HL-60 (cell line): ENCODE data around the gene PIP5K1C.
"Not testable (repeated sequence)": the region's sequence is repeated elsewhere in the genome, so short reads cannot be mapped to it uniquely, and the experiment has no call there.

Experiments used
- CTCF ChIP-seq: IDR thresholded peaks from one replicate; pipeline ENCODE4 v1.5.1; 2011; ENCODE audit warnings: low read length, control low read depth, inconsistent platforms; ENCODE audit not compliant: insufficient read depth
- GABPA ChIP-seq: IDR thresholded peaks from 2 replicates; pipeline ENCODE4 v1.6.1; 2012; ENCODE audit warnings: low read depth
- POLR2AphosphoS5 ChIP-seq: IDR thresholded peaks from 2 replicates; pipeline ENCODE4 v1.6.1; 2012; ENCODE audit warnings: low read depth
- REST ChIP-seq: IDR thresholded peaks from 2 replicates; pipeline ENCODE4 v1.6.1; 2012; ENCODE audit warnings: low read depth; ENCODE audit not compliant: insufficient replicate concordance
- SPI1 ChIP-seq: IDR thresholded peaks from 2 replicates; pipeline ENCODE4 v1.6.1; 2012; ENCODE audit warnings: low read depth, mild to moderate bottlenecking, borderline replicate concordance

GRCh38 chr19:3647102-3647501, 53.2 kb downstream of the PIP5K1C start:
- TF ChIP-seq CTCF, SPI1, POLR2AphosphoS5, GABPA, REST: not testable (repeated sequence)
